KG1 (cell line): ENCODE data around the gene RNGTT.
"Not testable (repeated sequence)": the region's sequence is repeated elsewhere in the genome, so short reads cannot be mapped to it uniquely, and the experiment has no call there.

ENCODE experiments used
- DNase-seq: peaks from one replicate; lab custom pipeline; 2025; lab: John Stamatoyannopoulos, UW

Gene RNGTT

GRCh38 chr6:88864359-88865054 is 98.9 kb downstream of the RNGTT start:
- DNase-seq = no peak

GRCh38 chr6:88860310-88860709 is 103.1 kb downstream of the RNGTT start:
- DNase-seq = no peak

GRCh38 chr6:88858455-88858854 is 105.0 kb downstream of the RNGTT start:
- DNase-seq = no peak

- DNase-seq = no peak
These were observed 106.9 kb downstream of the RNGTT start for GRCh38 chr6:88856566-88856965.

- DNase-seq = no peak
These were observed 107.8 kb downstream of the RNGTT start for GRCh38 chr6:88855541-88856147.

- DNase-seq = no peak
These were observed 110.6 kb downstream of the RNGTT start for GRCh38 chr6:88852775-88853174.

- no peak for DNase-seq
These were observed 111.4 kb downstream of the RNGTT start for GRCh38 chr6:88852000-88852399.

- DNase-seq = no peak
These were observed 114.5 kb downstream of the RNGTT start for GRCh38 chr6:88848870-88849269.

GRCh38 chr6:88843040-88843439 is 120.4 kb downstream of the RNGTT start:
- DNase-seq = no peak

GRCh38 chr6:88842320-88842719 is 121.1 kb downstream of the RNGTT start:
- no peak for DNase-seq

GRCh38 chr6:88840796-88841539 is 122.5 kb downstream of the RNGTT start:
- DNase-seq = no peak

- DNase-seq = no peak
These were observed 123.1 kb downstream of the RNGTT start for GRCh38 chr6:88840289-88840688.

GRCh38 chr6:88839280-88839679 is 124.1 kb downstream of the RNGTT start:
- no peak for DNase-seq

- no peak for DNase-seq
These were observed 128.2 kb downstream of the RNGTT start for GRCh38 chr6:88835210-88835609.

GRCh38 chr6:88833071-88833470 is 130.3 kb downstream of the RNGTT start:
- DNase-seq = not testable (repeated sequence)

GRCh38 chr6:88827599-88827998 is 135.8 kb downstream of the RNGTT start:
- DNase-seq = not testable (repeated sequence)

- no peak for DNase-seq
These were observed 137.6 kb downstream of the RNGTT start for GRCh38 chr6:88825856-88826255.

- no peak for DNase-seq
These were observed 139.4 kb downstream of the RNGTT start for GRCh38 chr6:88823998-88824397.

GRCh38 chr6:88815491-88815890 is 147.9 kb downstream of the RNGTT start:
- DNase-seq = no peak

GRCh38 chr6:88814909-88815308 is 148.5 kb downstream of the RNGTT start:
- no peak for DNase-seq

GRCh38 chr6:88813045-88813444 is 150.4 kb downstream of the RNGTT start:
- no peak for DNase-seq

GRCh38 chr6:88810701-88811100 is 152.7 kb downstream of the RNGTT start:
- DNase-seq = no peak

- no peak for DNase-seq
These were observed 153.3 kb downstream of the RNGTT start for GRCh38 chr6:88810089-88810488.
